ENCODE results near the gene NUP88.

DNA sequence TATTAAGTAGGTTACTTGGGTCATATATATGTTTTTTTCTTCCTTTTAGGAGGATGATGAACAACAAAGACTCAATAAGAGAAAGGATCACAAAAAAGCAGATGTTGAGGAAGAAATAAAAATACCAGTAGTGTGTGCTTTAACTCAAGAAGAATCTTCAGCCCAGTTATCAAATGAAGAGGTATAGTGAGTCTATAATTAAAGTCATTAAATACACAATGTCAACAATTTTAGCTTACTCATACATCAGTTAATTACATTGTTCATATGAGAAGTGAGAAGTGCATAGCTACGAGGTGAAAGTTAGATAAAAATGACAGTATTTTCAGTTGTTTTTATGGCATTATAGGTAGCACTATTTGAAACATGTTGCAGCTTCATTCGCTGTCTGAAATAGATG lies 65.2 kb downstream of the NUP88 start:
- TF ChIP-seq SUZ12 (IDR thresholded peaks at IDR 0.05) (no peak), ZNF384 (IDR thresholded peaks at IDR 0.05) (no peak), FOXK2 (IDR thresholded peaks at IDR 0.05) (no peak), CTBP1 (IDR thresholded peaks at IDR 0.05; ENCODE audit: borderline replicate concordance) (no peak), SP1 (IDR thresholded peaks at IDR 0.05) (no peak), HDGF (IDR thresholded peaks at IDR 0.05; ENCODE audit: borderline replicate concordance) (no peak), ELF4 (IDR thresholded peaks at IDR 0.05) (no peak), NFRKB (IDR thresholded peaks at IDR 0.05) (no peak), L3MBTL2 (conservative IDR thresholded peaks at IDR 0.05) (no peak), BHLHE40 (IDR thresholded peaks at IDR 0.05; ENCODE audit: borderline replicate concordance) (no peak)
- TF ChIP-seq, protein P1, sequence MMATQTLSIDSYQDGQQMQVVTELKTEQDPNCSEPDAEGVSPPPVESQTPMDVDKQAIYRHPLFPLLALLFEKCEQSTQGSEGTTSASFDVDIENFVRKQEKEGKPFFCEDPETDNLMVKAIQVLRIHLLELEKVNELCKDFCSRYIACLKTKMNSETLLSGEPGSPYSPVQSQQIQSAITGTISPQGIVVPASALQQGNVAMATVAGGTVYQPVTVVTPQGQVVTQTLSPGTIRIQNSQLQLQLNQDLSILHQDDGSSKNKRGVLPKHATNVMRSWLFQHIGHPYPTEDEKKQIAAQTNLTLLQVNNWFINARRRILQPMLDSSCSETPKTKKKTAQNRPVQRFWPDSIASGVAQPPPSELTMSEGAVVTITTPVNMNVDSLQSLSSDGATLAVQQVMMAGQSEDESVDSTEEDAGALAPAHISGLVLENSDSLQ (IDR thresholded peaks at IDR 0.05) = no peak
